ENCODE measurements around the gene VWA5B2. TPM values are rescaled to one million over a fixed set of nuclear protein-coding genes. Genes with fewer than 3 reads are reported as not detected.

The VWA5B2 gene
- total RNA-seq, 1 donor from 2014 or later: 23.7 TPM

DNA sequence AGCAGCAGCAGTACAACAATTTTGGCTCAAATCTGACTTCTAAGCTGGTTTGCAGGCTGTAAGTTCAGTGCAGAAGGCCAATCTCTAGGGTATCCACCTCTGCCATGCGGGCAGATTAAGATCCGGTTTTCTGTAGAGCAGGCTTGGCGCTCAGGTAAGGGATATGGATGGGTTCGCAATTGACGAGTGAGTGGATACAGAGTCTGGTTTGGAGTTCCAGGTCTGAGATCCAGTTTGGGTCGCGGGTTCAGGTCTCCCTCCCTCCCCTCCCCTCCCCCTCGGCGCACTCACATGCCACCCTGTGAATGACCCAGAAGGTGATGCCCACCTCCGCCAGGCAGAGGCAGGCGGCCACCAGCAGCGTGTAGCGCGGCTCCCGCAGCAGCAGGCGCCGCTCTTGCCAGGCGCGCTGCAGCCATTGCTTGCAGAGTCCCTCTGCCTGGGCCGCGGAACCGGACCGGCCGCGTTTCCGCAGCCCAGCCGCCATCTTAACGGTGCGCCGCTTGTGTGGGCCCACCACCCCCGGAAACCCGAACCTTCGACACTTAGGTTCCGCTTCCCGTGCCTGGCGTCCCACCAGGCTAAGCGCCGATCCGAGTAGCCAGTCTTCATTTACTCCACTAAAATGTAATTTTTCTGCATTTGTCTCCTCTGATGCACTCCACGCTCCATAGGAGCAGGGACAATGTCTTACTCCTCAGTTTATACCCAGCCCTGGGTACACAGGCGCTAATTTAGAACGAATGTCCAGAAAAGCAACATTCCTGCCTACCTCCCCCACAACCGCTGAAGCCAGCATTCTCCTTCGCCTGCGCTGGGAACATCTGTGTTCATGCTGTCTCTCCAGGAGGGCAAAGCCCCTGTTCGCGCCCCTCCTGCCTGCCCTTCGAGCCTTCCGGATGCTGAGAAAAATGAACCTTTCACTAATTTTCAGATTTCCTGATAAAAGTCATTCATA lies 19.3 kb downstream of the VWA5B2 start, which contains the start of gene ALG3:
ALG3 (minus strand) TSS at position 509 of the 958 bp plus-strand sequence; CDS start at position 487, 22 bp downstream.
- H3K27me3 Mint-ChIP-seq: no peaks in the 10 kb centered on the region
- H3K36me3 Mint-ChIP-seq: peaks cover 3% of the 10 kb centered on the region
- H3K4me1 Mint-ChIP-seq (ENCODE audit: unreplicated experiment): peaks cover 5% of the 10 kb centered on the region
- DNase-seq (ENCODE audit: extremely low spot score, unreplicated experiment): peak; percentile 88
- H3K27ac Mint-ChIP-seq: peak within 1 kb of the TSS; percentile 95
- TF ChIP-seq, protein P1, sequence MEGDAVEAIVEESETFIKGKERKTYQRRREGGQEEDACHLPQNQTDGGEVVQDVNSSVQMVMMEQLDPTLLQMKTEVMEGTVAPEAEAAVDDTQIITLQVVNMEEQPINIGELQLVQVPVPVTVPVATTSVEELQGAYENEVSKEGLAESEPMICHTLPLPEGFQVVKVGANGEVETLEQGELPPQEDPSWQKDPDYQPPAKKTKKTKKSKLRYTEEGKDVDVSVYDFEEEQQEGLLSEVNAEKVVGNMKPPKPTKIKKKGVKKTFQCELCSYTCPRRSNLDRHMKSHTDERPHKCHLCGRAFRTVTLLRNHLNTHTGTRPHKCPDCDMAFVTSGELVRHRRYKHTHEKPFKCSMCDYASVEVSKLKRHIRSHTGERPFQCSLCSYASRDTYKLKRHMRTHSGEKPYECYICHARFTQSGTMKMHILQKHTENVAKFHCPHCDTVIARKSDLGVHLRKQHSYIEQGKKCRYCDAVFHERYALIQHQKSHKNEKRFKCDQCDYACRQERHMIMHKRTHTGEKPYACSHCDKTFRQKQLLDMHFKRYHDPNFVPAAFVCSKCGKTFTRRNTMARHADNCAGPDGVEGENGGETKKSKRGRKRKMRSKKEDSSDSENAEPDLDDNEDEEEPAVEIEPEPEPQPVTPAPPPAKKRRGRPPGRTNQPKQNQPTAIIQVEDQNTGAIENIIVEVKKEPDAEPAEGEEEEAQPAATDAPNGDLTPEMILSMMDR (conservative IDR thresholded peaks at IDR 0.05): no peak
- peak within 1 kb of the TSS; percentile 98 for H3K4me3 Mint-ChIP-seq
- H3K9me3 Mint-ChIP-seq: no peaks in the 10 kb centered on the region

GRCh38 chr3:184249412-184250166 lies 20.2 kb downstream of the VWA5B2 start, which contains the start of gene EEF1AKMT4:
EEF1AKMT4 (plus strand) TSS chr3:184249672; CDS start chr3:184249695, 23 bp downstream.
- TF ChIP-seq, protein P1 (conservative IDR thresholded peaks at IDR 0.05): peak; percentile 64
- DNase-seq (ENCODE audit: extremely low spot score, unreplicated experiment): peak; percentile 97
- Mint-ChIP-seq H3K27ac (peak within 1 kb of the TSS; percentile 95), H3K4me3 (peak within 1 kb of the TSS; percentile 98), H3K36me3 (peaks cover 3% of the 10 kb centered on the region), H3K9me3 (no peaks in the 10 kb centered on the region), H3K27me3 (no peaks in the 10 kb centered on the region), H3K4me1 (ENCODE audit: unreplicated experiment) (peaks cover 5% of the 10 kb centered on the region)

- TF ChIP-seq, protein P1 (conservative IDR thresholded peaks at IDR 0.05): peak; percentile 94
- Mint-ChIP-seq H3K27ac (peak overlapping the region; percentile 95), H3K9me3 (no peaks in the 10 kb centered on the region), H3K27me3 (no peaks in the 10 kb centered on the region), H3K36me3 (peaks cover 3% of the 10 kb centered on the region), H3K4me1 (ENCODE audit: unreplicated experiment) (peaks cover 5% of the 10 kb centered on the region), H3K4me3 (peak overlapping the region; percentile 98)
- peak; percentile 86 for DNase-seq (ENCODE audit: extremely low spot score, unreplicated experiment)
Measured at GRCh38 chr3:184250167-184250828, 20.9 kb downstream of the VWA5B2 start.

- H3K27ac Mint-ChIP-seq: no peak overlapping the region
- H3K27me3 Mint-ChIP-seq: peaks cover 30% of the 10 kb centered on the region
- H3K36me3 Mint-ChIP-seq: no peaks in the 10 kb centered on the region
- TF ChIP-seq, protein P1 (conservative IDR thresholded peaks at IDR 0.05): no peak
- DNase-seq (ENCODE audit: extremely low spot score, unreplicated experiment): no peak
- H3K9me3 Mint-ChIP-seq: no peaks in the 10 kb centered on the region
- no peak overlapping the region for H3K4me3 Mint-ChIP-seq
- peaks cover 4% of the 10 kb centered on the region for H3K4me1 Mint-ChIP-seq (ENCODE audit: unreplicated experiment)
Measured at GRCh38 chr3:184255291-184256039, 26.1 kb downstream of the VWA5B2 start.

All from type B pancreatic cell (in vitro differentiated cells).